HG03135 (cell line): ENCODE measurements around the gene ASB11.

Experiments used
- ATAC-seq: cut with Tn5 transposase; IDR thresholded peaks from one replicate; pipeline ENCODE4 v1.9.1; 2021; ENCODE audit warnings: mild to moderate bottlenecking, moderate library complexity; ENCODE audit not compliant: unreplicated experiment

Gene ASB11

GRCh38 chrX:15235001-15235400, 80.4 kb downstream of the ASB11 start:
- no peak for ATAC-seq

GRCh38 chrX:15233416-15234015, 81.9 kb downstream of the ASB11 start:
- ATAC-seq = no peak
